NCI-H2107 treated with DMSO at 0.1 percent for 48 hours (cell line): ENCODE data around the gene CNTNAP5.
"Not testable (repeated sequence)": the region's sequence is repeated elsewhere in the genome, so short reads cannot be mapped to it uniquely, and the experiment has no call there.

Experiments used
- DNase-seq: peaks from one replicate; lab custom pipeline; 2025; ENCODE audit not compliant: unreplicated experiment; lab: John Stamatoyannopoulos, UW

Gene CNTNAP5

GRCh38 chr2:124317628-124318027 lies 292.5 kb downstream of the CNTNAP5 start:
- DNase-seq = no peak

GRCh38 chr2:124318913-124319312 lies 293.8 kb downstream of the CNTNAP5 start:
- DNase-seq = no peak

GRCh38 chr2:124319577-124319976 lies 294.5 kb downstream of the CNTNAP5 start:
- no peak for DNase-seq

- peak; percentile 36 for DNase-seq
Observed at GRCh38 chr2:124320051-124320688, 295.1 kb downstream of the CNTNAP5 start.

GRCh38 chr2:124323321-124323720 lies 298.2 kb downstream of the CNTNAP5 start:
- no peak for DNase-seq

- DNase-seq = no peak
Observed at GRCh38 chr2:124325667-124326440, 300.8 kb downstream of the CNTNAP5 start.

- no peak for DNase-seq
Observed at GRCh38 chr2:124327303-124327702, 302.2 kb downstream of the CNTNAP5 start.

- DNase-seq = no peak
Observed at GRCh38 chr2:124328397-124328796, 303.3 kb downstream of the CNTNAP5 start.

- no peak for DNase-seq
Observed at GRCh38 chr2:124333784-124334183, 308.7 kb downstream of the CNTNAP5 start.

GRCh38 chr2:124335058-124335457 lies 310.0 kb downstream of the CNTNAP5 start:
- no peak for DNase-seq

GRCh38 chr2:124339709-124340108 lies 314.6 kb downstream of the CNTNAP5 start:
- no peak for DNase-seq

- no peak for DNase-seq
Observed at GRCh38 chr2:124343827-124344498, 318.9 kb downstream of the CNTNAP5 start.

- no peak for DNase-seq
Observed at GRCh38 chr2:124347209-124347608, 322.1 kb downstream of the CNTNAP5 start.

- no peak for DNase-seq
Observed at GRCh38 chr2:124353656-124354055, 328.6 kb downstream of the CNTNAP5 start.

- DNase-seq = no peak
Observed at GRCh38 chr2:124354466-124354865, 329.4 kb downstream of the CNTNAP5 start.

- DNase-seq = not testable (repeated sequence)
Observed at GRCh38 chr2:124361966-124362365, 336.9 kb downstream of the CNTNAP5 start.

GRCh38 chr2:124369181-124369580 lies 344.1 kb downstream of the CNTNAP5 start:
- DNase-seq = no peak

- no peak for DNase-seq
Observed at GRCh38 chr2:124380221-124380749, 355.2 kb downstream of the CNTNAP5 start.

- DNase-seq = no peak
Observed at GRCh38 chr2:124382067-124382618, 357.1 kb downstream of the CNTNAP5 start.

- no peak for DNase-seq
Observed at GRCh38 chr2:124395961-124396360, 370.9 kb downstream of the CNTNAP5 start.

GRCh38 chr2:124402274-124402673 lies 377.2 kb downstream of the CNTNAP5 start:
- DNase-seq = no peak
